Stimulated activated CD8-positive, alpha-beta memory T cell treated with anti-CD3 and anti-CD28 coated beads, Interleukin-4, amount 100 ng/mL, for 24 hours (primary cell): ENCODE data around the gene TRIM40.
A peak's percentile ranks its signal among the peaks of the same experiment; 100 is the strongest.

Source experiments
- DNase-seq: peaks from one replicate; pipeline ENCODE4 v3.0.0-alpha.2; 2020; ENCODE audit warnings: low read depth

TRIM40 gene

DNA sequence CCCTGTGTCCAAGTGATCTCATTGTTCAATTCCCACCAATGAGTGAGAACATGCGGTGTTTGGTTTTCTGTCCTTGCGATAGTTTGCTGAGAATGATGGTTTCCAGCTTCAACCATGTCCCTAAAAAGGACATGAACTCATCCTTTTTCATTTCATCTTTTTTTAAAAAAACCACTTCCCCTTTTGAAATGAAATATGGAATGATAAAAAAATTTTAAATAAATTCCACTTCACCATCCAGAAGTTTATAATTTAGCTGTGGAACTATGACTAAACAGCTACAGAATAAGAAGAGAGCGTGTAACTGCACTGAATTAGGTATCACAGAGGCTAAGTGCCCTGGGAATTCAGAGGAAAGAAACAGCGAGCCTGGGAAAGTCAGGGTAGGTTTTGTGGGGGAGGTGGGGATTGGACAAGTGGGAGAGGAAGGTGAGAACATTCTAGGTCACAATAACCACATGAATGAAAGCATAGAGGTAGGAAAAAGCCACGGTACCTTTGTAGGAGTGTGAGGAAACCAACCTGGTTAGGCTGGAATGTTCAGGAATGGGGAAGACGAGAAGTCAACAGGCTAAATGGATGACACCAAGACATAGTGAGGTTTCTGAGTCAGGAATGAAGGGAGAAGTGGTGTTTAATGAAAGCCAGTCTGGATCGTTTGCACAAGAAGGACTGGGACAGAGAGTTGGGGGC is 14.1 kb downstream of the TRIM40 start:
- DNase-seq, result no peak

- DNase-seq, result no peak
Observed at GRCh38 chr6:30150671-30151395, 14.9 kb downstream of the TRIM40 start.

DNA sequence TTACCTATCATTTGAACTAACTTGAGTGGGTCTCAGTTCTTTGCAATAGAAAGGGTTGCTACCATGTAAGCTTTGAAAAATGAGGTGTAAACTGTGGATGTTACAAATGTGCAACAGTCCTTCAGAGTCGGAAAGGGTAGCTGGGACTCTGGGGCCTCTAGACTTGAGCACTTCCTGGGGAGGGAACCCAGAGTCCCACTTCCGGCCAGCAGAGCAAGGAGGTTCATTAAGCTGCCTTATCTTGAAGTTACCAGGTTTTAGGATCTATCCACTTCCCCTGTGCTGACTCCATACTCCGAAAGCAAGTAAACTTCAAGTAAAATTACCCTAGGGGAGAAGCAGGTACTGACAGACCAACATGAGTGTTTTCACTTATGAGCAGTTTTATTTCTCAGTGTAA is 15.6 kb downstream of the TRIM40 start:
- DNase-seq, result no peak

GRCh38 chr6:30152016-30152673 is 16.2 kb downstream of the TRIM40 start:
- DNase-seq, result no peak

DNA sequence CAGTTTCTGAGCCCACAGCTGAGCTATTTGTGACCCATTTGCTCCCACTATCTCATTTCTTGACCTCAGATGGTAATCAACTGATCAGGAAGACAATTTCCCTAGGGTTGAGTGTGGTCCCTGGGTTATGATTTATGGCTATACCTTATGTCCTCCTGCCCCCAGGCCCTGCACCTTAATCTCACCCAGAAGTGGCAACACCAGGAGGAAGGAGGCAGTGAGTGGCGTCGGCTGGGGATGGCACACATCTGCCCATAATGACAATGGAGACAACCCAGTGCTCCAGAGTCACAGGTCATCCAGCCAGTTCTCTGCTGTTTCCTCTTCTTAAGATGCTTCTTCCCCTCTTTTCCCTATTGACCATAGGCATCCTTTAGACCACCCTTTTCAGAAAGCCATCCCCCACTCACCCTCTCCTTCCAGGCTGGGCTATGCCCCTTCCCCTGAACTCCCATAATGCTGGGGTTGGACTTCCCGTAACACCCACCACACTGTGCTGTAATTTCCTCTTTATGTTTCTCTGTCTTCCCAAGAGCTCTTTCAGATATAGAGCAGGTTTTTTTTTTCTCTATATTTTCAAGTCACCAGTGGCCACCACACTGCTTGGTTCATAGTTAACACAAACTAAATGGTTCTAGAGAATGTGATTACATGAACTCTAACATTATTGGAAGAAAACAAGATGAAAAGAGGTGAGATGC is 17.1 kb downstream of the TRIM40 start:
- DNase-seq, result no peak

GRCh38 chr6:30154061-30154460 is 18.1 kb downstream of the TRIM40 start:
- DNase-seq, result no peak

DNA sequence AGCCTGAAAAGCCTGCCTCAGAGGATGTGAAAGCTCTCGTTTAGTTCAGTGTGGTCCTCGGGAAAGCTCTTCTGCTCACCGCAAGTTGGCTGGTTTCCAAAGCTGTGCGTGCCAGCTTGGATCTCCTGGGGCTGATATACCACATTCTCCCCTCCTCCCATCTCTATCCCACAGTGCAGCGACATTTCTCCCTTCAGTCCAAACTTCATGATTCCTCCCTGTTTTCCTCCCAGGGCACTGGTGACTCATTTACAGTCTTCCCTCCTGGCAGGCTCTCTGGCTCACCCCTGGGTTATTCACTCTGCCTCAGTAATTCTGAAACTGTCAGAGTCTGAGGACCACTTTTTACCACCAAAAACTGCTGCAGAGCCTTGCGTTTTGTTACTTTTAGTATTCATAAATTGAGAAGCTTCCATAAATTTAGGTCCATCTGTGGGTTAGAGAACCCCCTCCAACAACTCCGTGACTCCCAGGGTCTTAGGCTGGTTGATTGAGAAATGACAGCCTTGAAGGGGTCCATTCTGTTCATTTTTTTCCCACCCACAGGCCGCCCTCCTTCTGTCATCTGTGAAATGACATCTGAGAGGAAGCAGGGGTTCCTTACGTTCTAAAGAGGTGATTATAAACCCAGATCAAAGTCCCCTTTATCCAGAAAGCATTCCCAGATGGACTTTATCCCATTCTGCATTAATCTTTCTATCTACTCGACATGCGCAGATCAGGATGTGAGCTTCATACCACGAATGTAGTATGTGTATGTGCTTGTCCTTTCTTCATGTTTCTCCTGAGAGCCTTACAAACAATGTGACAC is 19.0 kb downstream of the TRIM40 start:
- DNase-seq, result no peak

- DNase-seq, result no peak
Observed at GRCh38 chr6:30155520-30156261, 19.8 kb downstream of the TRIM40 start.

DNA sequence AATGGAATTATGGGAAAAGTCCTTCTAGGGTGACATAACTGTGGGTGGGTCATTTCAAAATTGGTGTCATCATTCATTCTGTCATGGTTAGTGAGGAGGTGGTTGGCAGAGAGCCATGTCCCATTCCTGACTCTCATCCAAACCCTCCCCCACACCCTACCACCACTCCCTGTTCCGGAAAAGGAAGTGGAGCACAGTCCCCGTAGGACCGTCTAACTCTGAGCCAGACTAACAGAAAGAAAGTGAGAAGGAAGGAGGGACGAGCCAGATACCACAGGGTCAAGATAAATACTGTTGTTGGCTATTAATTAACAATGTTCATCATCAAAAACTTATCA is 20.3 kb downstream of the TRIM40 start:
- no peak for DNase-seq

DNA sequence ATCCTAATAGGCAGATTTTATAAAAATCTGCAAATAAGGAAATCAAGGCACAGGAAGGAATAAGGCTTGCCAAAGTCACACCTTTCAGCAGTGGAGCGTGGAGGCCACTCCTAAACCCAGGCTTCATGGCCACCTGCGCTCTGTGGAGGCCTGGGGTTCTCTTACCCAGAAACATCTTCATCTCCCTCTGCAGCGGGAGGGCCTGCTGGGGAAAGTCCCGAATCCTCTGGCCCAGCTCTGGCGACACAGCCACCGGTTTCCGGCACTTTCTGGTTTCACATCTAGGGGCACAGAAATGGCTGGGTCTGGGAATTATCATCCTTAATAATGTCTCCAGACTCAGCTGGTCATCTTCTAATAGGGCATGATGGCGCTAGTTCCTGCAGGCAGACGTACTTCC is 20.8 kb downstream of the TRIM40 start:
- DNase-seq, result no peak

- no peak for DNase-seq
Observed at GRCh38 chr6:30157581-30157980, 21.6 kb downstream of the TRIM40 start.

GRCh38 chr6:30157999-30158398 is 22.1 kb downstream of the TRIM40 start:
- no peak for DNase-seq

DNA sequence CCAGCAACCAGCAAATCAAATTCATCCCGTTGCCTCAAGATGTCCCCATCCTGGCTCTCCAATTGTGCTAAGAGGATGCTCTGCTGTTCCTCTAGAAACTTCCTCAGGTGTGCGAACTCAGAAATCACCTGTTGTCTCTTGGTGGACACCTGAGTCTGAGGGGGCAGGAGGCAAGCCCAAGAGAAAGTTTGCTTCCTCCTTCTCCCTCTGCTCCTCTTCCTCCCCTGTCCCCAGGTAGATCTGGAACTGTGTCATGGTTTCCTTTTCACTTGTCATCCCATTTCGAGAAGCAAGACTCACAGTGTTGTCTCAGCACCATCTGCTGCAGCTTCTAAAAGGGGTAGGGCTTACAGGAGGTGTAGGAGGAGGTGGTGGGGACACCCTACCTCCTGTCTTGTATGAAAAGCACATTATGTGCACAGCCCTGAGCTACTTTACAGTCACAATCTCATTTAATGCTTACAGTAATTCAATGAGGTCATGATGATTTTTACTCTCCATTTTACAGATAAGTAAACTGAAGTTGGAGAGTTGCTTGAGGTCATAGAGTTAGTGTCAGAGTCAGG is 22.6 kb downstream of the TRIM40 start:
- DNase-seq, result no peak

GRCh38 chr6:30160008-30160784 is 24.3 kb downstream of the TRIM40 start:
- no peak for DNase-seq

GRCh38 chr6:30160785-30161531 is 25.0 kb downstream of the TRIM40 start, which contains the start of gene TRIM10:
Gene TRIM10 (minus strand): TSS chr6:30161211. CDS start chr6:30160858, 353 bp downstream.
- no peak for DNase-seq

DNA sequence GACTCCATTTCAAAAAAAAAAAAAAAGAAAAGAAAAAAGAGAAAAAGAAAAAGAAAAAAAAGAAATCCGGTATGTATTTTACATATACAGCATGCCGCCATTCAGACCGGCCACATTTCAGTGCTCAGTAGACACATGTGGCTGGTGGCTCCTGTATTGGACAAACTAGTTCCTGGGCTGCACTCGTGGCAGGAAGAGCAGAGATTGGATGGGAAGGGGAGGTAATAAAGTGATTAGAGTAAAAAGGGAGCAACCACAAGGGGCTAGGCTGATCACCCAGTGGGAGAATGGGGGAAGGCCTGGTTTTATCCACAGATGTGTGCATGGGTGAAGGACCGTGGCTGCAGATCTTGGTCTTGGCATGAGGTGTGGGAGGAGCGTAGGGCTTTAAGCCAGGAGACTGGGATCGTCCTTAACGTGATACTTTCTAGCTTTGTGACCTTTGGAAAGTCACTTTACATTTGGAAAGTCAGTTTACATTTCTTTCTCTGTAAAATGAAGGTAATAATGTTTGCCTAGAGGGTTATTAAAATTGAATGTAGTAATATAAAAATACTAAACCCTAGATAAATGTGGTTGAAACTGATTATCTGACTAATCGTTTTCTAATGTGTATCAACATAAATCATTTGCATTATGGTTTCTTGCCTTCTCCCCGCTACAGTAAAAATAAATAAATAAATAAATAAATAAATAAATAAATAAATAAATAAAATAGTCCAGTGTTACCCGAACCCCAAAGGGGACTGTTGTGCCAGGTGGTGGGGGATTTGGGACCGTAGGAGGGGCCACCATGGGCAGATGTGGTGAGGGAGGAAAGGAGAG is 26.5 kb downstream of the TRIM40 start:
- no peak for DNase-seq

GRCh38 chr6:30163090-30163917 is 27.4 kb downstream of the TRIM40 start, which contains the start of gene TRIM15:
Gene TRIM15 (plus strand): TSS chr6:30163546. CDS start chr6:30163685, 139 bp downstream.
- peak; percentile 21 for DNase-seq
